IMR-90 (cell line): ENCODE data around the gene AP3B1. TPM values are rescaled to one million over a fixed set of nuclear protein-coding genes. Genes with fewer than 3 reads are reported as not detected.

Experiments used
- ATAC-seq: fragments of 200-7000 bp; cut with Tn5 transposase; 2 replicates; pipeline ENCODE4 v1.9.1; 2020; ENCODE audit warnings: low read depth, mild to moderate bottlenecking, moderate library complexity
- BruUV-seq: library from RNA; stranded (reverse); fragments of 400-500 nt; replicated peaks from 2 replicates; lab custom pipeline; 2021; lab: Mats Ljungman, UMichigan
- CTCF ChIA-PET: fragments of 300-600 bp; formaldehyde crosslinking; extraction: SDS; loops from one replicate; lab custom pipeline; 2021; ENCODE audit warnings: antibody characterized with exemption; lab: Yijun Ruan, JAX
- POLR2A ChIA-PET: fragments of 300-600 bp; sonication (Branson Sonifier 250); formaldehyde crosslinking; loops from one replicate; lab custom pipeline; 2022; ENCODE audit warnings: antibody characterized with exemption; ENCODE audit not compliant: unreplicated experiment; lab: Charles Lee
- DNase-seq: peaks from one replicate; pipeline ENCODE4 v3.0.0; 2013
- H2AFZ ChIP-seq: replicated peaks from 2 replicates; pipeline ENCODE3; 2013; ENCODE audit warnings: low read length, mild to moderate bottlenecking; ENCODE audit not compliant: poor library complexity
- H2AK5ac ChIP-seq: 2 replicates; pipeline ENCODE4 v1.6.1; 2013; ENCODE audit warnings: low read depth, low read length, inconsistent platforms
- H2AK9ac ChIP-seq: replicated peaks from 2 replicates; pipeline ENCODE3; 2013; ENCODE audit warnings: mild to moderate bottlenecking, low read depth, low read length, moderate library complexity; ENCODE audit not compliant: poor library complexity
- H2BK120ac ChIP-seq: 2 replicates; pipeline ENCODE4 v1.6.1; 2013; ENCODE audit warnings: low read depth, low read length, inconsistent platforms
- H2BK15ac ChIP-seq: 3 replicates; pipeline ENCODE4 v1.6.1; 2013; ENCODE audit warnings: low read depth, low read length, inconsistent platforms
- H2BK20ac ChIP-seq: 2 replicates; pipeline ENCODE4 v1.6.1; 2013; ENCODE audit warnings: low read depth, mild to moderate bottlenecking, inconsistent platforms, low read length, moderate library complexity
- H2BK5ac ChIP-seq: 2 replicates; pipeline ENCODE4 v1.6.1; 2013; ENCODE audit warnings: mild to moderate bottlenecking, low read depth, low read length, inconsistent platforms; ENCODE audit not compliant: poor library complexity, severe bottlenecking
- H3K14ac ChIP-seq: replicated peaks from 2 replicates; pipeline ENCODE4 v1.6.1; 2013; ENCODE audit warnings: low read depth, low read length, inconsistent platforms
- H3K18ac ChIP-seq: 2 replicates; pipeline ENCODE4 v1.6.1; 2013; ENCODE audit warnings: low read depth, low read length, control low read depth
- H3K23ac ChIP-seq: 2 replicates; pipeline ENCODE4 v1.6.1; 2013; ENCODE audit warnings: low read depth, low read length, inconsistent platforms
- H3K27ac ChIP-seq: 2 replicates; pipeline ENCODE4 v1.5.1; 2013; ENCODE audit warnings: mild to moderate bottlenecking, control low read depth, low read length; ENCODE audit not compliant: insufficient read depth
- H3K27me3 ChIP-seq: 2 replicates; pipeline ENCODE4 v1.6.1; 2013; ENCODE audit warnings: low read length; ENCODE audit not compliant: control insufficient read depth, insufficient read depth
- H3K36me3 ChIP-seq: 2 replicates; pipeline ENCODE4 v1.6.1; 2013; ENCODE audit warnings: low read length, mixed read lengths; ENCODE audit not compliant: control insufficient read depth, insufficient read depth
- H3K4ac ChIP-seq: 2 replicates; pipeline ENCODE4 v1.6.1; 2013; ENCODE audit warnings: low read depth, low read length, inconsistent platforms
- H3K4me1 ChIP-seq: 2 replicates; pipeline ENCODE4 v1.6.1; 2013; ENCODE audit warnings: low read length, mixed read lengths; ENCODE audit not compliant: control insufficient read depth, insufficient read depth
- H3K4me2 ChIP-seq: 2 replicates; pipeline ENCODE4 v1.6.1; 2013; ENCODE audit warnings: low read depth, mild to moderate bottlenecking, control low read depth, low read length, moderate library complexity
- H3K4me3 ChIP-seq: 2 replicates; pipeline ENCODE4 v1.5.1; 2013; ENCODE audit warnings: low read depth, mild to moderate bottlenecking, control low read depth, low read length, moderate library complexity; ENCODE audit not compliant: insufficient read depth
- H3K56ac ChIP-seq: 2 replicates; pipeline ENCODE4 v1.6.1; 2013; ENCODE audit warnings: low read length, inconsistent platforms; ENCODE audit not compliant: insufficient read depth; ENCODE audit errors: extremely low read depth
- H3K79me1 ChIP-seq, 2 experiments: 2 replicates each; pipeline ENCODE4 v1.6.1; 2013; ENCODE audit warnings: low read length in 2 of 2, inconsistent platforms in 1 of 2, low read depth in 1 of 2
- H3K9ac ChIP-seq: 2 replicates; pipeline ENCODE4 v1.6.1; 2013; ENCODE audit warnings: low read depth, low read length, control low read depth
- H3K9me1 ChIP-seq: 2 replicates; pipeline ENCODE4 v1.6.1; 2013; ENCODE audit warnings: low read length, inconsistent platforms; ENCODE audit not compliant: insufficient read depth
- H3K9me3 ChIP-seq: 2 replicates; pipeline ENCODE4 v1.6.1; 2013; ENCODE audit warnings: low read length; ENCODE audit not compliant: control insufficient read depth, insufficient read depth
- H4K20me1 ChIP-seq: 2 replicates; pipeline ENCODE4 v1.6.1; 2013; ENCODE audit warnings: low read length, inconsistent platforms; ENCODE audit not compliant: insufficient read depth
- H4K5ac ChIP-seq: 2 replicates; pipeline ENCODE4 v1.6.1; 2013; ENCODE audit warnings: mild to moderate bottlenecking, low read depth, low read length, control low read depth
- H4K8ac ChIP-seq, 2 experiments: 2 replicates each; pipeline ENCODE4 v1.6.1; 2013; ENCODE audit warnings: low read depth in 2 of 2, low read length in 2 of 2, control low read depth in 1 of 2, inconsistent platforms in 1 of 2
- H4K91ac ChIP-seq: 2 replicates; pipeline ENCODE4 v1.6.1; 2013; ENCODE audit warnings: low read depth, low read length, inconsistent platforms; ENCODE audit not compliant: insufficient read depth
- BHLHE40 ChIP-seq: fragments of 150-350 bp; IDR thresholded peaks from 2 replicates; pipeline ENCODE4 v1.6.1; 2016; ENCODE audit warnings: mild to moderate bottlenecking, low read depth, low read length
- POLR2A ChIP-seq: IDR thresholded peaks from 2 replicates; pipeline ENCODE4 v1.6.1; 2012; ENCODE audit warnings: mild to moderate bottlenecking, low read depth, low read length
- RFX5 ChIP-seq: IDR thresholded peaks from 2 replicates; pipeline ENCODE4 v1.8.0; 2012; ENCODE audit warnings: low read depth, mild to moderate bottlenecking, low read length, moderate library complexity
- WGBS, 2 experiments: methylation state at CpG; one replicate each; pipeline versions ENCODE4 v1.1.5 to v1.1.7; 2013; ENCODE audit warnings: missing lambda C conversion rate in 2 of 2; ENCODE audit not compliant: insufficient read length in 1 of 2; ENCODE audit errors: extremely low coverage in 2 of 2; 5-methylcytosine and 5-hydroxymethylcytosine counted together
- dilution Hi-C: fragments of 300-500 bp; cut with HindIII; formaldehyde crosslinking; loops from one replicate; pipeline ENCODE4 v1.14.3; 2018; ENCODE audit warnings: low sequenced_read_pairs; ENCODE audit not compliant: unreplicated experiment
- in situ Hi-C: fragments of 300-500 bp; cut with MboI; formaldehyde crosslinking; loops from 3 replicates; pipeline ENCODE4 v1.14.3; 2019; ENCODE audit warnings: low sequenced_read_pairs, inconsistent platforms, mixed read lengths
- intact Hi-C: fragments of 100-400 bp; cut with micrococcal nuclease; formaldehyde crosslinking; loops from 2 replicates; pipeline ENCODE4 v1.10.0; 2022
- polyA plus RNA-seq, 3 experiments: library from polyadenylated mRNA; depleted of rRNA; stranded (reverse); fragments of >200 nt; gene quantifications; 2 replicates each; pipeline ENCODE4 v1.2.3, GENCODE V29; 2012; ENCODE audit warnings: low replicate concordance in 1 of 3
- total RNA-seq: library from RNA; depleted of rRNA; stranded (reverse); fragments of >200 nt; gene quantifications from 2 replicates; pipeline ENCODE4 v1.2.3, GENCODE V29; 2012
- TF ChIP-seq, protein P1 (sequence below): fragments of 150-350 bp; IDR thresholded peaks from 2 replicates; pipeline ENCODE4 v1.6.1; 2017; ENCODE audit warnings: mild to moderate bottlenecking, antibody characterized with exemption, low read length, low read depth
- TF ChIP-seq, protein P2 (sequence below): fragments of 150-350 bp; IDR thresholded peaks from 2 replicates; pipeline ENCODE4 v1.6.1; 2016; ENCODE audit warnings: low read depth, mild to moderate bottlenecking, low read length, moderate library complexity, borderline replicate concordance

Gene AP3B1
- total and polyA plus RNA-seq, 2 of the 4 experiments (the other 2 are of a cell fraction), result 33.1 to 59.0 TPM

DNA sequence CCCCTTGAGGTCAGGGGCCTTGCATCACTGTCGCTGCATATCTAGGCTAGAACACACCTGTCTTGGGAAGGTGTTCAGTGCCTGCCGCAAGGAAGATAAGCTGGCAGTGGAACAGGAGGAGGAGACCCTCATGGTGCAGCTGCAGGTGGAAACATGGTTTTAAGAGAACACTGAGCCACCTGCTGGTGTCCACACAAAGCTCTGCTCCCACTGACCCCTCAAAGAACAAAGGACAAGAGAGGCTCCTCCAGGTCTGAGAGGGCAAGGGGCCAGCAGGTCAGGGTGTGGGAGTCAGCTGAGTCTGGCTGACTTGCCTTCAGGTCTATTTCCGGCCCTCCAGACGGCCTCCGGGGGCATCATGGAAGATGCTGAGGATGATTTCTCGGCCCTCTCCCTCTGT is 308.2 kb downstream of the AP3B1 start:
- POLR2A ChIA-PET, result no interaction called here
- H2BK15ac ChIP-seq, result no peak overlapping the region
- H3K9me1 ChIP-seq, result 0 out of 2 replicates have a peak, but pooled peaks cover 3% of the 10 kb centered on the region
- in situ Hi-C loops (no loop called here), intact Hi-C loops (no loop called here), dilution Hi-C loops (no loop called here)
- TF ChIP-seq BHLHE40 (no peak), POLR2A (no peak), RFX5 (no peak)
- TF ChIP-seq, protein P1, sequence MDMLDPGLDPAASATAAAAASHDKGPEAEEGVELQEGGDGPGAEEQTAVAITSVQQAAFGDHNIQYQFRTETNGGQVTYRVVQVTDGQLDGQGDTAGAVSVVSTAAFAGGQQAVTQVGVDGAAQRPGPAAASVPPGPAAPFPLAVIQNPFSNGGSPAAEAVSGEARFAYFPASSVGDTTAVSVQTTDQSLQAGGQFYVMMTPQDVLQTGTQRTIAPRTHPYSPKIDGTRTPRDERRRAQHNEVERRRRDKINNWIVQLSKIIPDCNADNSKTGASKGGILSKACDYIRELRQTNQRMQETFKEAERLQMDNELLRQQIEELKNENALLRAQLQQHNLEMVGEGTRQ, result no peak
- TF ChIP-seq, protein P2, sequence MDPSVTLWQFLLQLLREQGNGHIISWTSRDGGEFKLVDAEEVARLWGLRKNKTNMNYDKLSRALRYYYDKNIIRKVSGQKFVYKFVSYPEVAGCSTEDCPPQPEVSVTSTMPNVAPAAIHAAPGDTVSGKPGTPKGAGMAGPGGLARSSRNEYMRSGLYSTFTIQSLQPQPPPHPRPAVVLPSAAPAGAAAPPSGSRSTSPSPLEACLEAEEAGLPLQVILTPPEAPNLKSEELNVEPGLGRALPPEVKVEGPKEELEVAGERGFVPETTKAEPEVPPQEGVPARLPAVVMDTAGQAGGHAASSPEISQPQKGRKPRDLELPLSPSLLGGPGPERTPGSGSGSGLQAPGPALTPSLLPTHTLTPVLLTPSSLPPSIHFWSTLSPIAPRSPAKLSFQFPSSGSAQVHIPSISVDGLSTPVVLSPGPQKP, result no peak
- H2AFZ ChIP-seq, result no peak overlapping the region
- H3K56ac ChIP-seq, result no peak overlapping the region
- no peak overlapping the region for H3K4ac ChIP-seq
- no peak overlapping the region for H2BK5ac ChIP-seq
- H4K8ac ChIP-seq, result no peak overlapping the region
- H2BK120ac ChIP-seq, result no peak overlapping the region
- WGBS, 2 experiments, result 90% methylated on average over 4 of the region's 6 CpGs; no CpG with 5 or more reads in 1 of the 2 experiments
- no peak overlapping the region for H3K4me2 ChIP-seq
- ATAC-seq (no peak), DNase-seq (no peak)
- no peak overlapping the region for H3K27ac ChIP-seq
- H3K79me1 ChIP-seq, result no peaks in the 10 kb centered on the region
- no peak overlapping the region for H2BK20ac ChIP-seq
- H4K91ac ChIP-seq, result no peak overlapping the region
- no peak overlapping the region for H3K4me3 ChIP-seq
- no peaks in the 10 kb centered on the region; the same call in 1 of the 2 replicates for H3K4me1 ChIP-seq
- H3K9me3 ChIP-seq, result no peaks in the 10 kb centered on the region
- H2AK9ac ChIP-seq, result no peak overlapping the region
- H3K27me3 ChIP-seq, result peaks cover 5% of the 10 kb centered on the region
- H3K9ac ChIP-seq, result no peak overlapping the region
- BruUV-seq, result no TSS peak
- no peak overlapping the region for H3K14ac ChIP-seq
- no peak overlapping the region for H3K18ac ChIP-seq
- no peak overlapping the region for H2AK5ac ChIP-seq
- H3K36me3 ChIP-seq, result no peaks in the 10 kb centered on the region; the same call in 1 of the 2 replicates
- no peak overlapping the region for H3K23ac ChIP-seq
- H4K20me1 ChIP-seq, result no peaks in the 10 kb centered on the region
- CTCF ChIA-PET, result no interaction called here
- H4K5ac ChIP-seq, result no peak overlapping the region
